Superior temporal gyrus (tissue), 1 donor: ENCODE results near the gene TSPAN9.

Experiments
- DNase-seq: peaks from one replicate; pipeline ENCODE4 v3.0.0-alpha.2; 2016; ENCODE audit errors: extremely low spot score

Gene TSPAN9

DNA sequence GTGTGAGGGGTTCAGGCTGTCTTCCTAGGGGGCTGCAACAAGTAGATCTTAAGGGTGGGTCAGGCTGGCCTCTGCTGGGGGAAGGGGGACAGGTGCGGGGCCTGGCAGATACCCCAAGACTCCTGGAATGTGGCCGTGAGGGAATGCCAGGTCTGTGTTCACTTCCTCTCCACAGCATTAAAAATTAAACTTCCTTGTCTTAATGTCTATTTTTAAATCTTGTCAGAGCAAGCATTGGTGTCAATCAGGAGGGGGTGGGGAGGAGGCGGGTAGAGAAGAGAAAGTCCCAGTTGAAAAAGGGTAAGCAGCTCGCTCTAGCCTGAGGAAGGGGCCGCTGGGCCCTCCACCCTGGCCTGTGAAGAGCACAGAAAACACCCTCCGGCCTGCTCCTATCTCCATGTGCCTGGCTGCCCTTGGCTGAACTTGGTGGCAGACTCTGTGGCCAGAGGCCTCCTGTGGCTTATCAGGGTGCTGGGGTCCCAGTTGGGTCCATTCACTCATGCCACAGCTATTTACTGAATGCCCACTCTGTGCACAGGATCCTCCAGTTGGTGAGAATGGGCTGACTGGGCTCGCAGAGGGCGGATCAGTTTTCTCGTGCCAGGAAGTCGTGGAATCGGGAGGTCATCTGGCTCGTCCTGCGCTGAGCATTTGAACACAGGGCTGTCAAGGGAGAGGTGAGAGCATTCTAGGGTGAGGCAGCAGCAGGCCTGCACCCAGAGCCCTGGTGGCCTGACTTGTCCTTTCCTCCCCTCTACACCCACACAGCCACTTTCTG is 128.8 kb downstream of the TSPAN9 start:
- DNase-seq: no peak

DNA sequence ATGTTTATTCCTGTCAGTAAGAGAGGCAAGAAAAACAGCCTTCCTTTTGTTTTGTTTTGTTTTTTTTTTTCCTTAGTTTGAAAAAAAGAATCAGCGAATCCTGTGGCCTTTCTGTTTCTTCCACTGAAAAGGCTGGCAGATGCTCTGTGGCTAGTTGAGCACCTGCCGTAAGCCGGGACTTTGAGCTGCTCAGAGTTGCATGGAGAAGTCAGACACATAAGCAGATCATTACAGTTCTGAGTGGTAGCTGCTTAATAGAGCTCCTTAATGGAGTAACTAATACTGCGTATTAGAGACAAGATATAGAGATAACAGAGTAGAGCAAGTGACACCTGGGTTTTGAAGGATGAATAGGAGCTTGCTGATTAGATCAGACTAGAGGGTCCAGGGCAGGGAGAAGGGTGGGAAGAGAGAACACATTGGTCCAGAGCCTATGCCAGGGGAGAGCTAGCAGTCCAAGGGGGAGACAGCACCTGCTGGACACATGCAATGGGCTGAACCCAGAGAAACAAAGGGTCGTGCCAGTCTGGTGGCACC is 129.4 kb downstream of the TSPAN9 start:
- no peak for DNase-seq

- DNase-seq: no peak
Observed at GRCh38 chr12:3207175-3207574, 130.0 kb downstream of the TSPAN9 start.

DNA sequence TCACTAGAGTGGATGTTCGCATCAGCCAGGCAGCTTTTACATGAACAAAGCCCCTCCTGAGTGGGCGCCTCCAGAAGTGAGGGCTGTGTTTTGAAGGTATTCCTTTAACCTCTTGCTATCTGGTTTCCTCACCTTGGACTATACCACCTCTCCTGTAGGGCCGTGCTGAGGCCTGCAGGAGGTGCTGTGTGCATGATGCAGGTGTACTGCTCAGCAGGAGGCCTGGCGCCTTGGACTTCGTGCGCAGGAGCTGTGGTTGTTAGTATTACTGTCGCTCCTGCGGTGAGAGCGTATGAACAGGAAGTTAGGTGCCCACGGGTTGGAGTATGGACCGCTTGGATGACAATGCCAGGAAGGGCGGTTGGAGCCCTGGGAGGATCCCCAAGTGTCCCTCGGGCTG is 130.7 kb downstream of the TSPAN9 start:
- DNase-seq: no peak

GRCh38 chr12:3213188-3213587 is 136.0 kb downstream of the TSPAN9 start:
- no peak for DNase-seq

DNA sequence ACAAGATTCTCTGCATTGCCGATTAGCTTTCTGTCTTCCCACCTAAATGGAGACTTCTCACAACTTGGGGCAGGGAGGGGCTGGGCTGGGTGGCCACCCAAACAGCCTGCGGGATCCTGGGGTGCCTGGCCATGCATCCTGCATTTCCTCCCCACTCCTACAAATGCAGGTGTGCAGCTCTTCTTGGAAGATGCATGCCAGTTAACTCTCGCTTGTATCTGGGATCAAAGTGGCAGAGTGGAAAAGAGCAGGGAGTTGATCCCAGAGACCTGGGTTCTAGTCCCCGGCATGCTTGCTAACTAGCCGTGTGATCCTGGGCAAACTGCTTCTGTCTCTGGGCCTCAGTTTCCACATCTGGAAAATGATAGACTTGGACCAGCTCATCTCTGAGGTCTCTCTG is 136.6 kb downstream of the TSPAN9 start:
- no peak for DNase-seq

GRCh38 chr12:3214526-3215365 is 137.6 kb downstream of the TSPAN9 start:
- no peak for DNase-seq

- no peak for DNase-seq
Observed at GRCh38 chr12:3215410-3215975, 138.3 kb downstream of the TSPAN9 start.

- DNase-seq: no peak
Observed at GRCh38 chr12:3216097-3216496, 138.9 kb downstream of the TSPAN9 start.

DNA sequence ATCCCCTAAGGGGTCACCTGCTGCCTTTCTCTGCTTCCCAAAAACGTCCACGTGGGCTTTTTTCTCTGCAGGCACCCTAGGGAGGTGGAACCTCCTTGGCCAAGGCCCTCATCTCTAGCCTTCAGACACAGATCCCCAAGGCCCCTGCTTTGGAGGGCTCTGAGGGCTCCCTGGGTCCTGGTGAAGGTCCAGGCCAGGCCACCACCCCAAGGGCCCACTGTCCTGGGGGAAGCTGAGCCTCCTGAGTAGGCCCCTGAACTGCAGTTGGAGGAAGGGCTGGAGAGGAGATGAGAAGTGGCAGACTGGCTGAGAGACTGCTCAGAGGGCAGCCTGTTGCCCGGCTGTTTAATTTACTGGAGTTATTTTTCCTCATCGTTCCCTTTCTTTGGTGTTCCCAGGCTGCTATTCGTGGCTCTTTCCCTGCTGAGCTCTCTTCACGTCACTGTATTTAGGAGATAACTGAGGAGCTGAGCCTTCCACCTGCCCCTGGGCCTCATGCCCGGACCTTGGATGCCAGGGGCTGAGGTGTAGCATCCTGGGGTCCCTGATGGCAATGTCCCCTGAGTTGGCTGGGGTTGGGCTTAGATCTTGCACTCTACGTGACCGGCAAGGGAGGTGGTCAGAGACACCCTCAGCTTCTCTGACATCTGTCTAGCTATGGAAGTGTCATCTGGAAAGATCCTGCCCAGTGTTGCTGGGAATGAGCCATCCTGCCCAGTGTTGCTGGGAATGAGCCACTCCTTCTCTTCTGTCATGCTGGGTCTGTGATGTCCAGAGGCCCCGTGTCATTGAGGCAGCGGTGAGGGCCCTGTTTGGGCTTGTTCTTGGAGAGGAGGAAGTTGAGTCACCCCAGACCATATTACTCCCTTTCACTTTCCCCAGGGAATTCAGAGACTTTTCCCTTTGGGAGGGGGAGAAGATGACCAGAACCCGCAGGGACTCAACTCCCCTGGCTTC is 139.8 kb downstream of the TSPAN9 start:
- no peak for DNase-seq

- no peak for DNase-seq
Observed at GRCh38 chr12:3217683-3218079, 140.5 kb downstream of the TSPAN9 start.

GRCh38 chr12:3218228-3219171 is 141.3 kb downstream of the TSPAN9 start:
- peak; percentile 31 for DNase-seq

GRCh38 chr12:3219233-3219632 is 142.1 kb downstream of the TSPAN9 start:
- DNase-seq: no peak

GRCh38 chr12:3220382-3221321 is 143.5 kb downstream of the TSPAN9 start:
- no peak for DNase-seq

DNA sequence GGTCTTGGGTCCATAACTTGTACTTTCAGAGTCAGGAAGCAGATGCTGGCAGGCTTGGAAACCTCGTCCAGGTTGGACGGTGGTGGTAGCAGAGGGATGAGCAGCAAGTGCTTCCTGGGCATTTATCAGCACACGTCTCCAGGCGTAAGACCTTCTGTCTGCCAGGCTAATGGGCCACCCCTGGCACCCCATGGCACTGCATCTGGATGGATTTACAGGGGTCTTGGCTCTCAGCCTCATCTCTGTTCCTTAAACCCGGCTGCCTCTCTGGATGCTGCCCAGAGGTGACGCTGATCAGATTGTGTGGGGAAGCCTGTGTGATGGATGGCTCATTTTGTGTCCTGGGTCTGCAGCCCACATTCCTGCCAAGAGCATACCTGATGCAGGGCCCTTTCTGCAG is 145.1 kb downstream of the TSPAN9 start:
- DNase-seq: no peak

DNA sequence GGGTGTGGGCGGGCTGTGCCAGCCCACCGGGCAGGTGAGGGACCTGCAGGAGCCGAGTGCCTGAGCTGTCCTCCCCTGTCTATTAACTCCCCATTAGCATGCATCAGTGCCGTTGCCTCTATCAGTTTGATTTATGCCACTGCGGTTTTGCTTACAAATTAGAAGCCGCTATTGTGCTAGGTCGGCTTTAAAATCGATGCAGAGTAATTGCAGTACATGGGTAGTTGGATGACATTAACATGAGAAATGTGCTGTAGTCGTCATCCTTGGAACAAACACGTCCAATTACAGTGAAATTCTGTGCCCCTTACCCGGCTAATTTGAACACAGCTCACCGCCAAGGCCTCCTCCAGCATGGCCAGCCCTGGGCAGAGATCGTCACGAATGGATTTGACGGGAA is 145.8 kb downstream of the TSPAN9 start:
- DNase-seq: no peak

DNA sequence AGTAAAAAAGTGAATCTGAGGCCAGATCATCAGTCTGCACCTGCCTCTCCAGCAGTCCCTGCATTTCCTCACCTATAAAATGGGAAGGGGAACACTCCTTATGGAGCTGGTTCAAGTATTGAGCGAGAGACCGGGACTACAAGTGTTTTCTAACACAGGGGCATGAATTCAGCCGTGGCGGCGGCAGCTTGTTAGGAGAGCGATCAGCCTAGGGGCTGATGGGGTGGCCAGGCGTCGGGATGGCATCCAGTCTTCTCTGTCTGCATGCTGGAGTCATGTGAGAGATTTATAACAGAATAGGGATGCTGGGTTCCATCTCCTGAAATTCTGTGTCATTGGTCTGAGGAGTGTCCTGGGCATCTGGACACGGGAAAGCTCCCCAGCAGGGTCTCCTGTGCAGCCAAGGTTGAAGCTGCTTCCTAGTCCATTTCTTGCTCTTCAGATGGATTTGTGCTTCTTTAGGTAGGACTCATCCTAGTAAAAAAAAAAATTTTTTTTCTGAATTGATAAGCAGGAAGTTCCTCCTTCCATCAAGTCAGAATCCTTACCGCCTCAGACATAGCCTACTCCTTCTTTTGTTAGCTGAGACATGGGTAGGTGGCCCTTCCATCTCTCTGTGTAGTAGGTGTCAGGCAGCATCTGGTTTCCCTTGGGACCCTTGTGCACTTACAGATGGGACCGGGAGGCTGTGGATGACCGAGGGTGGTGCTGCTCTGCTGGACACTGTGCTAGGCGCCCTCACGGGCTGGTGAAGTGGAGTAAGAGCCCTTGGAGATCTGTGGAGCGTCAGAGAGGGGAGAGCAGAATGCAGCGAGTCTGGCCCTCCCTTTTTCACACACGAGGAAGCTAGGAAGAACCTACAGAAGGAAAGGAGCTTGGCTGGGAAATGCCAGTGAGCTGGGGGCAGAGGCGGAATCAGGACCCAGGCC is 146.7 kb downstream of the TSPAN9 start:
- no peak for DNase-seq

DNA sequence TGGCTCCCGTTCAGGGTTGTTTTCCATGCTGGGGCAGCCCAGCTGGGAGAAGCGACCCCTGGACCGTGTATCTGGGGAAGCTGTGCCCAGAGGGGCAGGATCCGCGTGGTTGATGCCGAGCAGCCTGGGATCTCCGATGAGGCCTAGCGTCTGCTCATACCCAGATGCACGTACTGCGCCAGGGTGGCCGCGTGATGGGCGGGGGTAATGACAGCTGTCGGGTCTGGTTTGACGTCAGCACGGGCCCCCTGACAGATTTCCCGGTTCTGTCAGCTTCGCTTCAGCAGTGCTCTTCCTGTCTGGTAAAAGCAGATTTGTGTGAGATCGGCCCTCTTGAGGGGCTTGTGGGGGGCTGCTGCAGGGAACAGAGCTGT is 147.3 kb downstream of the TSPAN9 start:
- DNase-seq: no peak
